Measurements from ENCODE around the gene ARHGAP8. TPM values are rescaled to one million over a fixed set of nuclear protein-coding genes. Genes with fewer than 3 reads are reported as not detected.

ARHGAP8 gene
- total and polyA plus RNA-seq, 2 of the 13 experiments (the other 11 are each of a cell fraction or from before 2014, with no cell fraction given): 0.07 TPM; not detected in 1

- H4K20me1 ChIP-seq (ENCODE audit: insufficient read depth, low read length): 0 out of 2 replicates have a peak, but pooled peaks cover 3% of the 10 kb centered on the region
- no peaks in the 10 kb centered on the region for H3K79me2 ChIP-seq (ENCODE audit: insufficient read depth, low read length)
- intact Hi-C loops (cut with micrococcal nuclease; ENCODE audit: unreplicated experiment): no loop called here
- H3K9ac ChIP-seq (ENCODE audit: insufficient read depth, low read depth, low read length): no peak overlapping the region
- H3K27me3 ChIP-seq (ENCODE audit: control insufficient read depth in 1 of 2, insufficient read depth in 2 of 2, low read length in 2 of 2): no peaks in the 10 kb centered on the region
- ChIA-PET POLR2A (no interaction called here), CTCF (ENCODE audit: low intra/inter-chr PET ratio, low total read pairs) (no interaction called here)
- no peak overlapping the region for H3K4me3 ChIP-seq (replicated peaks in 1 of 3; ENCODE audit: insufficient read depth in 1 of 3, low read depth in 2 of 3, low read length in 3 of 3)
- TF ChIP-seq E2F5 (CRISPR knock-in tag; conservative IDR thresholded peaks at IDR 0.05) (no peak), ZNF800 (CRISPR knock-in tag; IDR thresholded peaks at IDR 0.05) (no peak), IRF2 (CRISPR knock-in tag; IDR thresholded peaks at IDR 0.05) (no peak)
- BruUV-seq (replicated peaks): no TSS peak
- H3K9me3 ChIP-seq (ENCODE audit: low read length): no peaks in the 10 kb centered on the region
- no peak for DNase-seq (ENCODE audit: low spot score)
- FAIRE-seq: no peak
- H2AFZ ChIP-seq (ENCODE audit: low read length): no peak overlapping the region
- H3K4me1 ChIP-seq (ENCODE audit: insufficient read depth, low read length): peaks cover 24% of the 10 kb centered on the region
- H3K36me3 ChIP-seq (replicated peaks in 1 of 2; ENCODE audit: control insufficient read depth in 1 of 2, insufficient read depth in 2 of 2, low read length in 2 of 2): peaks cover 12 to 26% of the 10 kb centered on the region in 2 experiments; a peak in 4 of 5 replicates
- no peak overlapping the region for H3K27ac ChIP-seq (ENCODE audit: extremely low read length, insufficient read depth, low read length)
- 93% methylated on average over 3 of the region's 8 CpGs for WGBS (ENCODE audit: low lambda C conversion rate)
- no peak for ATAC-seq
- no peak overlapping the region for H3K4me2 ChIP-seq (ENCODE audit: low read depth, low read length)
- in situ Hi-C loops (cut with HindIII; ENCODE audit: extremely low pct_ligation_motif_present, low pct_unique_long_range_greater_than_20kb): no loop called here
Measured at GRCh38 chr22:44724859-44725258, 27.5 kb upstream of the ARHGAP8 start.

- intact Hi-C loops (cut with micrococcal nuclease; ENCODE audit: unreplicated experiment) (no loop called here), in situ Hi-C loops (cut with HindIII; ENCODE audit: extremely low pct_ligation_motif_present, low pct_unique_long_range_greater_than_20kb) (no loop called here)
- Histone ChIP-seq H3K9me3 (ENCODE audit: low read length) (no peaks in the 10 kb centered on the region), H3K4me1 (ENCODE audit: insufficient read depth, low read length) (peaks cover 24% of the 10 kb centered on the region), H2AFZ (ENCODE audit: low read length) (no peak overlapping the region), H3K9ac (ENCODE audit: insufficient read depth, low read depth, low read length) (no peak overlapping the region), H3K79me2 (ENCODE audit: insufficient read depth, low read length) (no peaks in the 10 kb centered on the region), H3K27me3 (ENCODE audit: control insufficient read depth in 1 of 2, insufficient read depth in 2 of 2, low read length in 2 of 2) (no peaks in the 10 kb centered on the region), H3K4me2 (ENCODE audit: low read depth, low read length) (no peak overlapping the region), H4K20me1 (ENCODE audit: insufficient read depth, low read length) (0 out of 2 replicates have a peak, but pooled peaks cover 3% of the 10 kb centered on the region), H3K36me3 (replicated peaks in 1 of 2; ENCODE audit: control insufficient read depth in 1 of 2, insufficient read depth in 2 of 2, low read length in 2 of 2) (peaks cover 11 to 23% of the 10 kb centered on the region in 2 experiments; a peak in 4 of 5 replicates), H3K27ac (ENCODE audit: extremely low read length, insufficient read depth, low read length) (no peak overlapping the region), H3K4me3 (replicated peaks in 1 of 3; ENCODE audit: insufficient read depth in 1 of 3, low read depth in 2 of 3, low read length in 3 of 3) (no peak overlapping the region)
- FAIRE-seq (no peak), ATAC-seq (no peak), DNase-seq (ENCODE audit: low spot score) (no peak)
- no CpG with 5 or more reads among the region's 11 CpGs for WGBS (ENCODE audit: low lambda C conversion rate)
- CTCF ChIA-PET (ENCODE audit: low intra/inter-chr PET ratio, low total read pairs): no interaction called here
- POLR2A ChIA-PET: no interaction called here
- TF ChIP-seq ZNF124 (CRISPR knock-in tag; IDR thresholded peaks at IDR 0.05): no peak
- no peak for TF ChIP-seq SPEN (CRISPR knock-in tag; IDR thresholded peaks at IDR 0.05; ENCODE audit: low read depth)
- no peak for TF ChIP-seq IKZF5 (CRISPR knock-in tag; IDR thresholded peaks at IDR 0.05)
- TF ChIP-seq JUNB (CRISPR knock-in tag; IDR thresholded peaks at IDR 0.05; ENCODE audit: borderline replicate concordance): no peak
- no peak for TF ChIP-seq TIGD3 (CRISPR knock-in tag; IDR thresholded peaks at IDR 0.05; ENCODE audit: borderline replicate concordance)
- no peak for TF ChIP-seq CBX5 (CRISPR knock-in tag; IDR thresholded peaks at IDR 0.05; ENCODE audit: borderline replicate concordance)
- no TSS peak for BruUV-seq (replicated peaks)
Measured at GRCh38 chr22:44726439-44726838, 25.9 kb upstream of the ARHGAP8 start.
